IMR-90 (cell line): ENCODE results near the gene BTBD9. TPM values are rescaled to one million over a fixed set of nuclear protein-coding genes. Genes with fewer than 3 reads are reported as not detected.
"Not testable (repeated sequence)": the region's sequence is repeated elsewhere in the genome, so short reads cannot be mapped to it uniquely, and the experiment has no call there.

ENCODE experiments used
- ATAC-seq: fragments of 200-7000 bp; cut with Tn5 transposase; 2 replicates; pipeline ENCODE4 v1.9.1; 2020; ENCODE audit warnings: low read depth, mild to moderate bottlenecking, moderate library complexity
- BruUV-seq: library from RNA; stranded (reverse); fragments of 400-500 nt; replicated peaks from 2 replicates; lab custom pipeline; 2021; lab: Mats Ljungman, UMichigan
- CTCF ChIA-PET: fragments of 300-600 bp; formaldehyde crosslinking; extraction: SDS; loops from one replicate; lab custom pipeline; 2021; ENCODE audit warnings: antibody characterized with exemption; lab: Yijun Ruan, JAX
- POLR2A ChIA-PET: fragments of 300-600 bp; sonication (Branson Sonifier 250); formaldehyde crosslinking; loops from one replicate; lab custom pipeline; 2022; ENCODE audit warnings: antibody characterized with exemption; ENCODE audit not compliant: unreplicated experiment; lab: Charles Lee
- DNase-seq: peaks from one replicate; pipeline ENCODE4 v3.0.0; 2013
- H2AFZ ChIP-seq: replicated peaks from 2 replicates; pipeline ENCODE3; 2013; ENCODE audit warnings: low read length, mild to moderate bottlenecking; ENCODE audit not compliant: poor library complexity
- H2AK5ac ChIP-seq: 2 replicates; pipeline ENCODE4 v1.6.1; 2013; ENCODE audit warnings: low read depth, low read length, inconsistent platforms
- H2AK9ac ChIP-seq: replicated peaks from 2 replicates; pipeline ENCODE3; 2013; ENCODE audit warnings: mild to moderate bottlenecking, low read depth, low read length, moderate library complexity; ENCODE audit not compliant: poor library complexity
- H2BK120ac ChIP-seq: 2 replicates; pipeline ENCODE4 v1.6.1; 2013; ENCODE audit warnings: low read depth, low read length, inconsistent platforms
- H2BK15ac ChIP-seq: 3 replicates; pipeline ENCODE4 v1.6.1; 2013; ENCODE audit warnings: low read depth, low read length, inconsistent platforms
- H2BK20ac ChIP-seq: 2 replicates; pipeline ENCODE4 v1.6.1; 2013; ENCODE audit warnings: low read depth, mild to moderate bottlenecking, inconsistent platforms, low read length, moderate library complexity
- H2BK5ac ChIP-seq: 2 replicates; pipeline ENCODE4 v1.6.1; 2013; ENCODE audit warnings: mild to moderate bottlenecking, low read depth, low read length, inconsistent platforms; ENCODE audit not compliant: poor library complexity, severe bottlenecking
- H3K14ac ChIP-seq: replicated peaks from 2 replicates; pipeline ENCODE4 v1.6.1; 2013; ENCODE audit warnings: low read depth, low read length, inconsistent platforms
- H3K18ac ChIP-seq: 2 replicates; pipeline ENCODE4 v1.6.1; 2013; ENCODE audit warnings: low read depth, low read length, control low read depth
- H3K23ac ChIP-seq: 2 replicates; pipeline ENCODE4 v1.6.1; 2013; ENCODE audit warnings: low read depth, low read length, inconsistent platforms
- H3K27ac ChIP-seq: 2 replicates; pipeline ENCODE4 v1.5.1; 2013; ENCODE audit warnings: mild to moderate bottlenecking, control low read depth, low read length; ENCODE audit not compliant: insufficient read depth
- H3K27me3 ChIP-seq: 2 replicates; pipeline ENCODE4 v1.6.1; 2013; ENCODE audit warnings: low read length; ENCODE audit not compliant: control insufficient read depth, insufficient read depth
- H3K36me3 ChIP-seq: 2 replicates; pipeline ENCODE4 v1.6.1; 2013; ENCODE audit warnings: low read length, mixed read lengths; ENCODE audit not compliant: control insufficient read depth, insufficient read depth
- H3K4ac ChIP-seq: 2 replicates; pipeline ENCODE4 v1.6.1; 2013; ENCODE audit warnings: low read depth, low read length, inconsistent platforms
- H3K4me1 ChIP-seq: 2 replicates; pipeline ENCODE4 v1.6.1; 2013; ENCODE audit warnings: low read length, mixed read lengths; ENCODE audit not compliant: control insufficient read depth, insufficient read depth
- H3K4me2 ChIP-seq: 2 replicates; pipeline ENCODE4 v1.6.1; 2013; ENCODE audit warnings: low read depth, mild to moderate bottlenecking, control low read depth, low read length, moderate library complexity
- H3K4me3 ChIP-seq: 2 replicates; pipeline ENCODE4 v1.5.1; 2013; ENCODE audit warnings: low read depth, mild to moderate bottlenecking, control low read depth, low read length, moderate library complexity; ENCODE audit not compliant: insufficient read depth
- H3K56ac ChIP-seq: 2 replicates; pipeline ENCODE4 v1.6.1; 2013; ENCODE audit warnings: low read length, inconsistent platforms; ENCODE audit not compliant: insufficient read depth; ENCODE audit errors: extremely low read depth
- H3K79me1 ChIP-seq, 2 experiments: 2 replicates each; pipeline ENCODE4 v1.6.1; 2013; ENCODE audit warnings: low read length in 2 of 2, inconsistent platforms in 1 of 2, low read depth in 1 of 2
- H3K9ac ChIP-seq: 2 replicates; pipeline ENCODE4 v1.6.1; 2013; ENCODE audit warnings: low read depth, low read length, control low read depth
- H3K9me1 ChIP-seq: 2 replicates; pipeline ENCODE4 v1.6.1; 2013; ENCODE audit warnings: low read length, inconsistent platforms; ENCODE audit not compliant: insufficient read depth
- H3K9me3 ChIP-seq: 2 replicates; pipeline ENCODE4 v1.6.1; 2013; ENCODE audit warnings: low read length; ENCODE audit not compliant: control insufficient read depth, insufficient read depth
- H4K20me1 ChIP-seq: 2 replicates; pipeline ENCODE4 v1.6.1; 2013; ENCODE audit warnings: low read length, inconsistent platforms; ENCODE audit not compliant: insufficient read depth
- H4K5ac ChIP-seq: 2 replicates; pipeline ENCODE4 v1.6.1; 2013; ENCODE audit warnings: mild to moderate bottlenecking, low read depth, low read length, control low read depth
- H4K8ac ChIP-seq, 2 experiments: 2 replicates each; pipeline ENCODE4 v1.6.1; 2013; ENCODE audit warnings: low read depth in 2 of 2, low read length in 2 of 2, control low read depth in 1 of 2, inconsistent platforms in 1 of 2
- H4K91ac ChIP-seq: 2 replicates; pipeline ENCODE4 v1.6.1; 2013; ENCODE audit warnings: low read depth, low read length, inconsistent platforms; ENCODE audit not compliant: insufficient read depth
- BHLHE40 ChIP-seq: fragments of 150-350 bp; IDR thresholded peaks from 2 replicates; pipeline ENCODE4 v1.6.1; 2016; ENCODE audit warnings: mild to moderate bottlenecking, low read depth, low read length
- MAZ ChIP-seq: IDR thresholded peaks from 2 replicates; pipeline ENCODE4 v1.6.1; 2012; ENCODE audit warnings: low read depth, mild to moderate bottlenecking, low read length, improper control_type of control experiment, moderate library complexity, borderline replicate concordance
- NFE2L2 ChIP-seq: fragments of 150-350 bp; IDR thresholded peaks from 2 replicates; pipeline ENCODE4 v1.6.1; 2016; ENCODE audit warnings: low read depth, mild to moderate bottlenecking, low read length
- RAD21 ChIP-seq: IDR thresholded peaks from 2 replicates; pipeline ENCODE4 v1.6.1; 2012; ENCODE audit warnings: low read length, improper control_type of control experiment
- RFX5 ChIP-seq: IDR thresholded peaks from 2 replicates; pipeline ENCODE4 v1.8.0; 2012; ENCODE audit warnings: low read depth, mild to moderate bottlenecking, low read length, moderate library complexity
- WGBS, 2 experiments: methylation state at CpG; one replicate each; pipeline versions ENCODE4 v1.1.5 to v1.1.7; 2013; ENCODE audit warnings: missing lambda C conversion rate in 2 of 2; ENCODE audit not compliant: insufficient read length in 1 of 2; ENCODE audit errors: extremely low coverage in 2 of 2; 5-methylcytosine and 5-hydroxymethylcytosine counted together
- dilution Hi-C: fragments of 300-500 bp; cut with HindIII; formaldehyde crosslinking; loops from one replicate; pipeline ENCODE4 v1.14.3; 2018; ENCODE audit warnings: low sequenced_read_pairs; ENCODE audit not compliant: unreplicated experiment
- in situ Hi-C: fragments of 300-500 bp; cut with MboI; formaldehyde crosslinking; loops from 3 replicates; pipeline ENCODE4 v1.14.3; 2019; ENCODE audit warnings: low sequenced_read_pairs, inconsistent platforms, mixed read lengths
- intact Hi-C: fragments of 100-400 bp; cut with micrococcal nuclease; formaldehyde crosslinking; loops from 2 replicates; pipeline ENCODE4 v1.10.0; 2022
- polyA plus RNA-seq, 3 experiments: library from polyadenylated mRNA; depleted of rRNA; stranded (reverse); fragments of >200 nt; gene quantifications; 2 replicates each; pipeline ENCODE4 v1.2.3, GENCODE V29; 2012; ENCODE audit warnings: low replicate concordance in 1 of 3
- total RNA-seq: library from RNA; depleted of rRNA; stranded (reverse); fragments of >200 nt; gene quantifications from 2 replicates; pipeline ENCODE4 v1.2.3, GENCODE V29; 2012

BTBD9 gene
- total and polyA plus RNA-seq, 2 of the 4 experiments (the other 2 are of a cell fraction), result 4.1 to 22.0 TPM

GRCh38 chr6:38625217-38625616 is 14.5 kb downstream of the BTBD9 start:
- Histone ChIP-seq H3K27ac (no peak overlapping the region), H3K4ac (no peak overlapping the region), H2BK5ac (no peak overlapping the region), H2AK5ac (no peak overlapping the region), H4K8ac (no peak overlapping the region), H3K36me3 (no peaks in the 10 kb centered on the region), H4K91ac (no peak overlapping the region), H3K9me1 (0 out of 2 replicates have a peak, but pooled peaks cover 2% of the 10 kb centered on the region), H2BK20ac (no peak overlapping the region), H3K4me1 (no peaks in the 10 kb centered on the region), H3K4me2 (no peak overlapping the region), H3K9me3 (no peaks in the 10 kb centered on the region), H4K5ac (no peak overlapping the region), H3K23ac (no peak overlapping the region), H3K79me1 (peaks cover 3 to 8% of the 10 kb centered on the region in 2 experiments; a peak in 2 of 4 replicates), H2BK15ac (no peak overlapping the region), H3K14ac (no peak overlapping the region), H3K27me3 (no peaks in the 10 kb centered on the region), H2AFZ (no peak overlapping the region), H2BK120ac (no peak overlapping the region), H2AK9ac (no peak overlapping the region), H3K56ac (no peak overlapping the region), H4K20me1 (no peaks in the 10 kb centered on the region; the same call in 1 of the 2 replicates), H3K4me3 (no peak overlapping the region), H3K9ac (no peak overlapping the region), H3K18ac (no peak overlapping the region)
- no CpG with 5 or more reads among the region's 1 CpG for WGBS, 2 experiments
- POLR2A ChIA-PET, result no interaction called here
- dilution Hi-C loops, result no loop called here
- ATAC-seq (no peak), DNase-seq (no peak)
- CTCF ChIA-PET, result no interaction called here
- intact Hi-C loops, result no loop called here
- BruUV-seq, result no TSS peak
- TF ChIP-seq RFX5 (no peak), RAD21 (no peak), NFE2L2 (no peak), MAZ (no peak), BHLHE40 (no peak)
- in situ Hi-C loops, result no loop called here

DNA sequence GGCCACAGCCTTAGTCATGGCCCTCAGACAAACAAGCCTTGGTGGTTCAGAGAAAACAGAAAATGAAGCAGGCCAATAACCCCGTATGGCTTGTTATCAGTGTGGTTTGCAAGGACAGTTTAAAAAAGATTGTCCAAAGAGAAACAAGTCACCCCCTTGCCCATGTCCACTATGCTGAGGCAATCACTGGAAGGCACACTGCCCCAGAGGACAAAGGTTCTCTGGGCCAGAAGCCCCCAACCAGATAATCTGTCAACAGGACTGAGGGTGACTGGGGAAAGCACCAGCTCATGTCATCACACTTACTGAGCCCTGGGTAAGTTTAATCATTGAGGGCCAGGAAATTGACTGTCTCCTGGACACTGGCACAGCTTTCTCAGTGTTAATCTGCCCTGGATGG is 20.4 kb downstream of the BTBD9 start:
- WGBS, 2 experiments, result no CpG with 5 or more reads among the region's 1 CpG
- H3K23ac ChIP-seq, H3K9ac ChIP-seq, H2AK5ac ChIP-seq, H3K4me2 ChIP-seq, H2AK9ac ChIP-seq, H3K4me3 ChIP-seq, H2BK15ac ChIP-seq, H2AFZ ChIP-seq, in situ Hi-C loops, H3K14ac ChIP-seq, H3K56ac ChIP-seq, H3K27ac ChIP-seq, BruUV-seq, H2BK120ac ChIP-seq, DNase-seq, H4K20me1 ChIP-seq, CTCF ChIA-PET, H3K9me3 ChIP-seq, H4K8ac ChIP-seq, H3K36me3 ChIP-seq, H4K91ac ChIP-seq, H2BK5ac ChIP-seq, H3K9me1 ChIP-seq, H3K27me3 ChIP-seq, H3K4me1 ChIP-seq, H2BK20ac ChIP-seq, intact Hi-C loops, dilution Hi-C loops, POLR2A ChIA-PET, ATAC-seq: not testable (repeated sequence)
- Histone ChIP-seq H4K5ac (peak overlapping the region; percentile 4; the same call in 1 of the 2 replicates), H3K18ac (peak overlapping the region; percentile 64; the same call in 1 of the 2 replicates), H3K79me1 (peaks cover 6 to 35% of the 10 kb centered on the region in 2 experiments), H3K4ac (0 out of 2 replicates have a peak overlapping the region, but pooled peaks have one; percentile 27)
